Upper lobe of right lung (tissue), 1 donor: ENCODE data around the gene LUZP2. TPM values are rescaled to one million over a fixed set of nuclear protein-coding genes. Genes with fewer than 3 reads are reported as not detected.

ENCODE experiments used
- ATAC-seq: fragments of 200-7000 bp; cut with Tn5 transposase; one replicate; pipeline ENCODE4 v1.9.1; 2020; ENCODE audit warnings: mild to moderate bottlenecking, moderate library complexity
- DNase-seq: peaks from one replicate; pipeline ENCODE4 v3.0.0-alpha.2; 2020
- H3K27ac ChIP-seq: fragments of 200-600 bp; one replicate; pipeline ENCODE4 v1.8.0; 2022
- H3K27me3 ChIP-seq: fragments of 200-600 bp; one replicate; pipeline ENCODE4 v1.8.0; 2022; ENCODE audit warnings: mild to moderate bottlenecking
- H3K36me3 ChIP-seq: fragments of 200-600 bp; one replicate; pipeline ENCODE4 v1.8.0; 2022
- H3K4me1 ChIP-seq: fragments of 200-600 bp; one replicate; pipeline ENCODE4 v1.8.0; 2022
- H3K4me3 ChIP-seq: fragments of 200-600 bp; one replicate; pipeline ENCODE4 v1.8.0; 2022; ENCODE audit warnings: mild to moderate bottlenecking
- H3K9me3 ChIP-seq: fragments of 200-600 bp; one replicate; pipeline ENCODE4 v1.8.0; 2022
- intact Hi-C: fragments of 100-400 bp; cut with DNase I; formaldehyde crosslinking; loops from one replicate; pipeline ENCODE4 v1.11.0; 2022
- total RNA-seq: library from RNA; stranded (reverse); fragmentation: NEBNext Ultra II Directional; extraction: Animal tissue kit (Norgen Biotek cat#: 25700); gene quantifications from one replicate; pipeline ENCODE4 v1.2.1, GENCODE V29; 2021
- TF ChIP-seq, protein P1 (sequence below): fragments of 200-600 bp; IDR thresholded peaks from one replicate; pipeline ENCODE4 v1.8.0; 2022; ENCODE audit warnings: antibody characterized with exemption
- donor health status: DM: no; HTN: yes; CAD: no; lungs with severe emphysema.

LUZP2 gene
- total RNA-seq, 1 donor from 2014 or later: 0.23 TPM

DNA sequence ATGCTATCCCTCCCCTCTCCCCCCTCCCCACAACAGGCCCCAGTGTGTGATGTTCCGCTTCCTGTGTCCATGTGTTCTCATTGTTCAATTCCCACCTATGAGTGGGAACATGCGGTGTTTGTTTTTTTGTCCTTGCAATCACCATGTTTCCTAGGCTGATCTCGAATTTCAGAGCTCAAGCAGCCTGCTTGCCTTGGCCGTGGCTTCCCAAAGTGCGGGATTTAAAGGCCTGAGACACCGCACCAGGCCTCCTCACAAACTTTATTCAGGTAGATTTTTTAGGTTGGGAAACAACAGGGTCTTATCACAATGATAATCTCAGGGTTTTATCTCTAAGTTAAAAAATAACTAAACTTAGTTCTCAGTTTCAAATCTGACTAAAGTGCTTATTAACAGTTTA, 125.4 kb downstream of the LUZP2 start:
- H3K27ac ChIP-seq: no peak overlapping the region
- no peaks in the 10 kb centered on the region for H3K27me3 ChIP-seq
- no peaks in the 10 kb centered on the region for H3K9me3 ChIP-seq
- no peaks in the 10 kb centered on the region for H3K36me3 ChIP-seq
- DNase-seq: no peak
- intact Hi-C loops: no loop called here
- TF ChIP-seq, protein P1, sequence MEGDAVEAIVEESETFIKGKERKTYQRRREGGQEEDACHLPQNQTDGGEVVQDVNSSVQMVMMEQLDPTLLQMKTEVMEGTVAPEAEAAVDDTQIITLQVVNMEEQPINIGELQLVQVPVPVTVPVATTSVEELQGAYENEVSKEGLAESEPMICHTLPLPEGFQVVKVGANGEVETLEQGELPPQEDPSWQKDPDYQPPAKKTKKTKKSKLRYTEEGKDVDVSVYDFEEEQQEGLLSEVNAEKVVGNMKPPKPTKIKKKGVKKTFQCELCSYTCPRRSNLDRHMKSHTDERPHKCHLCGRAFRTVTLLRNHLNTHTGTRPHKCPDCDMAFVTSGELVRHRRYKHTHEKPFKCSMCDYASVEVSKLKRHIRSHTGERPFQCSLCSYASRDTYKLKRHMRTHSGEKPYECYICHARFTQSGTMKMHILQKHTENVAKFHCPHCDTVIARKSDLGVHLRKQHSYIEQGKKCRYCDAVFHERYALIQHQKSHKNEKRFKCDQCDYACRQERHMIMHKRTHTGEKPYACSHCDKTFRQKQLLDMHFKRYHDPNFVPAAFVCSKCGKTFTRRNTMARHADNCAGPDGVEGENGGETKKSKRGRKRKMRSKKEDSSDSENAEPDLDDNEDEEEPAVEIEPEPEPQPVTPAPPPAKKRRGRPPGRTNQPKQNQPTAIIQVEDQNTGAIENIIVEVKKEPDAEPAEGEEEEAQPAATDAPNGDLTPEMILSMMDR: no peak
- no peak for ATAC-seq
- H3K4me1 ChIP-seq: no peaks in the 10 kb centered on the region
- H3K4me3 ChIP-seq: no peak overlapping the region

DNA sequence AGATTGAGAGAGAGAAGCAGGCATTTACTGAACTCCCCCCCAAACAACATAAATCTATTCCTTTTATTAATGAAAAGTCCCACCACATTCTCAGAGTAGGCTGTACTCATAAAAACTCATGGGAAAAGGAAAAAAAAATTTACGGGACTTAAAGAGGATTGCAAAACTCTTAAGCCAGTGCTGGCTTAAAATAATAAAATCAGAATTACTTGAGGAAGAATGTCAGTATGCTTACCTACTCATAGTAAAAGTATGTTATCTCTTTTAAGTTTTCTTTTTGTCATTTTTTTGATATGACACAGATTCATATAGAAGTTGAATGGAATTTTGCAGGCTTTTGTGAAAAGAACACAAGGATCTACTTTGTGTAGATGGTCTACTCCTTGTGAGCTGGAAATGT, 126.3 kb downstream of the LUZP2 start:
- ATAC-seq (no peak), DNase-seq (no peak)
- Histone ChIP-seq H3K4me1 (no peaks in the 10 kb centered on the region), H3K27me3 (no peaks in the 10 kb centered on the region), H3K36me3 (no peaks in the 10 kb centered on the region), H3K27ac (no peak overlapping the region), H3K4me3 (no peak overlapping the region), H3K9me3 (no peaks in the 10 kb centered on the region)
- TF ChIP-seq, protein P1: no peak
- intact Hi-C loops: no loop called here

DNA sequence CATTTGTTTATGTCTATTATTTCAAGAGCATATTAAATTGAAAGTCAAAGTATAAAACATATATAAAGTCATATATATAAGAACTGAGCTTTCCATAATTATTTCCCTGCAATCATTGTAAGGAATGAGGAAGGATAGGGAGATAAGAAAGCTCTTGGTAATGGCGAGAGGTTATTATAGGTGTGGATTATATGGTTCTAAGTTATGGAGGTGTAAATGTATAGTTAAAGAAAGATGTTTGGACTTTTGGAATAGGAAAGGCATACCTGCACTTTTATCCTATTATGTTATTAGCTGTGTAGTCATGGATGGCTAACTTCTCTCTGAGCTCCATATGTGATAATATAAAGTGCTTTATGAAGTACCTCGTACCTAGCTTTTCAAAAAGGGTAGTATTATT, 127.6 kb downstream of the LUZP2 start:
- H3K4me3 ChIP-seq: no peak overlapping the region
- no peak overlapping the region for H3K27ac ChIP-seq
- no peaks in the 10 kb centered on the region for H3K36me3 ChIP-seq
- intact Hi-C loops: no loop called here
- DNase-seq (no peak), ATAC-seq (no peak)
- no peaks in the 10 kb centered on the region for H3K27me3 ChIP-seq
- no peaks in the 10 kb centered on the region for H3K4me1 ChIP-seq
- TF ChIP-seq, protein P1: no peak
- H3K9me3 ChIP-seq: no peaks in the 10 kb centered on the region

DNA sequence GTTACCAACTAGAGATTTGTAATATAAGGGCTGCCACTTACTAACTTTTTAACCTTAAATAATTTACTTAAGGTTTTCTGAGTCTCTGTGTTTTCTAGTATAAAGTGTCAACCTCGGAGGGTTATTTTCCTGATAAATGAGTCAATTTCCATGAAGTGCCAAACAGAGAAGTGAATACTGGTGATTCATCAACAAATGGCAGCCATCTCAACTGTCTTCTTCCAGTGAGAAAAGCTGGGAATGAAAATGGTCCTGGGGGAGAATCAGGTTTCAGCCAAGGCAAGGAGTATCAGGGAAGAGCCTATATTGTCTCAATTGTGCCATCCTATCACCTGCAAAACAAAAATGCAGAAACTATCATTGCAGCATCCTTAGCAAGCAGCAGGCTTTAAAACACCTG, 129.1 kb downstream of the LUZP2 start:
- no peak overlapping the region for H3K4me3 ChIP-seq
- no peaks in the 10 kb centered on the region for H3K27me3 ChIP-seq
- H3K9me3 ChIP-seq: no peaks in the 10 kb centered on the region
- TF ChIP-seq, protein P1: no peak
- ATAC-seq (no peak), DNase-seq (no peak)
- H3K27ac ChIP-seq: no peak overlapping the region
- no peaks in the 10 kb centered on the region for H3K4me1 ChIP-seq
- intact Hi-C loops: no loop called here
- H3K36me3 ChIP-seq: no peaks in the 10 kb centered on the region

DNA sequence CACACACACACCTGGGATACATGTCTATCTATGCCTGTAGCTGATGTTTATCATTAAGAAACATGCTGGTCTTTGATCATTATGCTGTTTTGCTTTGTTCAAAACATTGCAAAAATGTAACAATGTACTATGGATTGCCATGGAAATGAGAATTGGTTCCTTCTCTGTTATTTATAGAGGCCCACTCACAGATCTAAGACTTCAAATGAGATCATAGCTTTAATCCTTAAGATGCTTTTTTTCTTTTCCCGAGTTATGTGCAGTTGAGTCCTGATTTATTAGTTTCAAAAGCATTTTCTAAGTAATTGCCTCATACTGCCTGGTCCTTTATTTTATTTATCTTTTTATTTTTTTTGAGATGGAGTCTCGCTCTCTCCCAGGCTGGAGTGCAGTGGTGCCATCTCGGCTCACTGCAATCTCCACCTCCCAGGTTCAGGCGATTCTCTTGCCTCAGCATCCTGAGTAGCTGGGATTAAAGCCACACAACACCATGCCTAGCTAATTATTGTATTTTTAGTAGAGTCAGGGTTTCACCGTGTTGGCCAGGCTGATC, 131.4 kb downstream of the LUZP2 start:
- DNase-seq (no peak), ATAC-seq (no peak)
- H3K4me1 ChIP-seq: no peaks in the 10 kb centered on the region
- H3K27ac ChIP-seq: no peak overlapping the region
- no peaks in the 10 kb centered on the region for H3K9me3 ChIP-seq
- intact Hi-C loops: no loop called here
- TF ChIP-seq, protein P1: no peak
- H3K36me3 ChIP-seq: no peaks in the 10 kb centered on the region
- no peaks in the 10 kb centered on the region for H3K27me3 ChIP-seq
- no peak overlapping the region for H3K4me3 ChIP-seq

DNA sequence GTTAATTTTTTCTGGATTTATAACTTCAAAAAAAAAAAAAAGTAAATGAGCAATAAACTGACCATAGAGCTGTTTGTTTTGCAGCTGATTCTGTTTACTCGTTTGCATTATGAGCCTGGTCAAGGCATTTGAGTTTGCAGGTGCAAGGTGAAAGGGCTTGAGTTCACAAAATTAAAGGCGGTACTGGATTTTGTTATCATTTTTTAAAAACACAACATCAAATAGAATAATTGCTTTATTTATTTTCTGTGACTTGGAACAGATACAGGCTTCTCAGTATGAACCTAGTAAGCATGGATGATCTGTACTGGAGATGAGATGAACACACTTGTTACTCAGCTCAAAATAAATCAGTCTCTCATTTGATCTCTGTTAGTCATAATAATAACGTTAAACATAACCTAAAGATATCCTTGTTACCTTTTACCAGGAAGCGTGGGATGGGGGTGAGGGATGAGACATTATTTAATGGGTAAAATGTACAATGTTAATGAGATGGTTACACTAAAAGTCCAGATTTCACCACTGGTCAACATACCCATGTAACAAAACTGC, 137.8 kb downstream of the LUZP2 start:
- Histone ChIP-seq H3K27ac (no peak overlapping the region), H3K9me3 (no peaks in the 10 kb centered on the region), H3K36me3 (no peaks in the 10 kb centered on the region), H3K27me3 (no peaks in the 10 kb centered on the region), H3K4me3 (no peak overlapping the region), H3K4me1 (no peaks in the 10 kb centered on the region)
- ATAC-seq: no peak
- TF ChIP-seq, protein P1: no peak
- intact Hi-C loops: no loop called here
- no peak for DNase-seq
